Activated CD4-positive, alpha-beta memory T cell treated with anti-CD3 and anti-CD28 coated beads for 36 hours (primary cell): ENCODE data around the gene DSTYK. TPM values are rescaled to one million over a fixed set of nuclear protein-coding genes. Genes with fewer than 3 reads are reported as not detected.

Experiments used
- CTCF ChIA-PET: fragments of 350-600 bp; sonication (Branson Sonifier 250); formaldehyde crosslinking; loops from one replicate; lab custom pipeline; 2021; ENCODE audit warnings: antibody characterized with exemption, inconsistent platforms; lab: Charles Lee
- POLR2A ChIA-PET: fragments of 350-600 bp; sonication (Branson Sonifier 250); formaldehyde crosslinking; loops from one replicate; lab custom pipeline; 2021; ENCODE audit warnings: antibody characterized with exemption; lab: Charles Lee
- DNase-seq: peaks from one replicate; pipeline ENCODE4 v3.0.0-alpha.2; 2020
- H3K27ac Mint-ChIP-seq: one replicate; pipeline ENCODE4 v1.8.0; 2021; ENCODE audit warnings: mixed read lengths
- H3K27me3 Mint-ChIP-seq: one replicate; pipeline ENCODE4 v1.8.0; 2021; ENCODE audit warnings: mixed read lengths
- H3K36me3 Mint-ChIP-seq: one replicate; pipeline ENCODE4 v1.8.0; 2021; ENCODE audit warnings: mixed read lengths
- H3K4me1 Mint-ChIP-seq: one replicate; pipeline ENCODE4 v1.8.0; 2021; ENCODE audit warnings: low read depth, mixed read lengths
- H3K4me3 Mint-ChIP-seq: one replicate; pipeline ENCODE4 v1.8.0; 2021; ENCODE audit warnings: mild to moderate bottlenecking, mixed read lengths
- H3K9me3 Mint-ChIP-seq: one replicate; pipeline ENCODE4 v1.8.0; 2021; ENCODE audit warnings: mixed read lengths
- intact Hi-C: fragments of 100-400 bp; cut with micrococcal nuclease; formaldehyde crosslinking; loops from one replicate; pipeline ENCODE4 v1.15.1; 2023
- total RNA-seq, 2 experiments: library from RNA; stranded (reverse); gene quantifications; one replicate each; pipeline ENCODE4 v1.2.3, GENCODE V29; 2021

The DSTYK gene, protein sequence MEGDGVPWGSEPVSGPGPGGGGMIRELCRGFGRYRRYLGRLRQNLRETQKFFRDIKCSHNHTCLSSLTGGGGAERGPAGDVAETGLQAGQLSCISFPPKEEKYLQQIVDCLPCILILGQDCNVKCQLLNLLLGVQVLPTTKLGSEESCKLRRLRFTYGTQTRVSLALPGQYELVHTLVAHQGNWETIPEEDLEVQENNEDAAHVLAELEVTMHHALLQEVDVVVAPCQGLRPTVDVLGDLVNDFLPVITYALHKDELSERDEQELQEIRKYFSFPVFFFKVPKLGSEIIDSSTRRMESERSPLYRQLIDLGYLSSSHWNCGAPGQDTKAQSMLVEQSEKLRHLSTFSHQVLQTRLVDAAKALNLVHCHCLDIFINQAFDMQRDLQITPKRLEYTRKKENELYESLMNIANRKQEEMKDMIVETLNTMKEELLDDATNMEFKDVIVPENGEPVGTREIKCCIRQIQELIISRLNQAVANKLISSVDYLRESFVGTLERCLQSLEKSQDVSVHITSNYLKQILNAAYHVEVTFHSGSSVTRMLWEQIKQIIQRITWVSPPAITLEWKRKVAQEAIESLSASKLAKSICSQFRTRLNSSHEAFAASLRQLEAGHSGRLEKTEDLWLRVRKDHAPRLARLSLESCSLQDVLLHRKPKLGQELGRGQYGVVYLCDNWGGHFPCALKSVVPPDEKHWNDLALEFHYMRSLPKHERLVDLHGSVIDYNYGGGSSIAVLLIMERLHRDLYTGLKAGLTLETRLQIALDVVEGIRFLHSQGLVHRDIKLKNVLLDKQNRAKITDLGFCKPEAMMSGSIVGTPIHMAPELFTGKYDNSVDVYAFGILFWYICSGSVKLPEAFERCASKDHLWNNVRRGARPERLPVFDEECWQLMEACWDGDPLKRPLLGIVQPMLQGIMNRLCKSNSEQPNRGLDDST
- 1 to 10 TPM; 9.0 to 9.8 TPM for total RNA-seq

DNA sequence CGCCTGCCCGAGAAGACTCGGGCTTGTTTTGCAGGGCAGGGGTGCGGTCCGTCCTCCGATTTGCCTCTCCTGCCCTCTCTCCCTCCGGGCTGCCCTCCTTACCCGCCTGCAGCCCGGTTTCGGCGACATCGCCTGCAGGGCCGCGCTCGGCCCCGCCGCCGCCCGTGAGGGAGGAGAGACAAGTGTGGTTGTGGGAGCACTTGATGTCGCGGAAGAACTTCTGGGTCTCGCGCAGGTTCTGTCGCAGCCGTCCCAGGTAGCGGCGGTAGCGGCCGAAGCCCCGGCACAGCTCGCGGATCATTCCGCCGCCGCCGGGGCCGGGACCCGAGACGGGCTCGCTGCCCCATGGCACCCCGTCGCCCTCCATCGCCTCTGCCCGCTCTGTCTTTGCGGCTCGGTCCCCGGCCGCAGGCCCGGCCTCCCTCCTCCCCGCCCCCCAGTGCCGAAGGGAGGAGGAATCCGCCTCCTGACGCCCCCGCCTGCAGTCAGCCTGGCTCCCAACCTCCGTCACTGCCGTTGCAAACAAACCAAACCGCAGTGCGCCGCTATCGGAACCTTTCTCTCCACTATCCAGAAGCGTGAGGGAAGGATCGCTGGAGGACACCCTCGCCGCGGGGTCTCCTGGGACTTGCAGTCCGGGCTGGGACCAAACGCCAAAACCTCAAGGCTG, at the start of gene DSTYK:
Gene DSTYK (minus strand): TSS at position 534 of the 670 bp plus-strand sequence. CDS start 167 bp downstream, at position 367.
- ChIA-PET POLR2A (interaction anchor here (0.6 to 2.4 kb wide), 6 partner anchors 12 to 90 kb away, joined by 3 to 14 read pairs (median 4); partner anchors contain the start of genes RBBP5 and TMCC2), CTCF (interaction anchor here (0.8 to 2.4 kb wide), 4 partner anchors 19 to 70 kb away, joined by 4 to 8 read pairs (median 4); no protein-coding TSS in a partner anchor)
- Mint-ChIP-seq H3K9me3 (no peaks in the 10 kb centered on the region), H3K4me1 (peaks cover 48% of the 10 kb centered on the region), H3K27ac (peak within 1 kb of the TSS; percentile 91), H3K4me3 (peak within 1 kb of the TSS; percentile 92), H3K36me3 (peaks cover 3% of the 10 kb centered on the region), H3K27me3 (no peaks in the 10 kb centered on the region)
- intact Hi-C loops = loop anchor here (1.0 to 5.0 kb wide), 5 partner anchors 12 to 421 kb away; partner anchors contain the start of gene ELK4
- DNase-seq = peak; percentile 96

- no peak for DNase-seq
- no peaks in the 10 kb centered on the region for H3K36me3 Mint-ChIP-seq
- intact Hi-C loops = loop anchor here (5.0 to 10.0 kb wide), 3 partner anchors 118 to 455 kb away; no protein-coding TSS in a partner anchor
- no peaks in the 10 kb centered on the region for H3K9me3 Mint-ChIP-seq
- H3K27me3 Mint-ChIP-seq = peaks cover 1% of the 10 kb centered on the region
- POLR2A ChIA-PET = interaction anchor here (1.2 to 1.6 kb wide), 2 partner anchors 22 to 31 kb away, joined by 4 to 5 read pairs; no protein-coding TSS in a partner anchor
- peaks cover 16% of the 10 kb centered on the region for H3K4me1 Mint-ChIP-seq
- H3K4me3 Mint-ChIP-seq = no peak overlapping the region
- H3K27ac Mint-ChIP-seq = no peak overlapping the region
- CTCF ChIA-PET = interaction anchor here (0.9 to 13.7 kb wide), 12 partner anchors 10 to 288 kb away, joined by 3 to 338 read pairs (median 4); partner anchors contain the start of genes NUAK2 and TMCC2
Measured at GRCh38 chr1:205259998-205260397, 48.5 kb upstream of the DSTYK start.

DNA sequence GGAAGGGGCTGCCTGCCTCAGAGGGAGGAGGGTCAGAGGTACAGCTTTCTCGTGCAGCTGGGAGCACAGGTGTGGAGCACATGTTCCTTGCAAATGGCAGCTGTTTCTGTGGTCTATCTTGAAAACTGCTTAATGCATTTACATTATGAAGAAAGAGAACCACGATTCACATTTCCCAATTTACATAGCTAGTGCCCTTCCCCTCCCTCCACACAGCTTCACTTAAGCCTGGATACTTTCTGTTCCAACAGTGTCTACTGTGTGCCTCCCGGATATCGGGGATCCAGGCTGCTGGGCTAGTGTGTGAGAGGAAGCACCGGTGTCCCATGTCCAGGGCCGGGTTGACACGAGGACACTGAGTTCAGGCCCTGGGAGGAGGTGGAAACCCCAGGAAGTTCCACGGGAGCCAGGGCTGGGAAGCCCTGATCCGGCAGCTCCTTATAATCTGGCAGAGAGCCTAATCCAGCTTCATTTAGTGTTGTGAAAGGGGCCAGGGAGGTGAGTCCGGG, 47.9 kb upstream of the DSTYK start:
- Mint-ChIP-seq H3K4me1 (peaks cover 16% of the 10 kb centered on the region), H3K9me3 (no peaks in the 10 kb centered on the region), H3K27ac (no peak overlapping the region), H3K36me3 (no peaks in the 10 kb centered on the region), H3K4me3 (no peak overlapping the region), H3K27me3 (peaks cover 1% of the 10 kb centered on the region)
- DNase-seq = no peak
- CTCF ChIA-PET = interaction anchor here (0.9 to 13.7 kb wide), 9 partner anchors 11 to 288 kb away, joined by 3 to 338 read pairs (median 5); partner anchors contain the start of genes NUAK2 and TMCC2
- POLR2A ChIA-PET = interaction anchor here (1.2 kb wide), 1 partner anchor 30 kb away, joined by 5 read pairs; no protein-coding TSS in a partner anchor
- intact Hi-C loops = loop anchor here (5.0 to 10.0 kb wide), 3 partner anchors 117 to 455 kb away; no protein-coding TSS in a partner anchor

- POLR2A ChIA-PET = interaction anchor here (0.6 to 1.4 kb wide), 2 partner anchors 29 to 74 kb away, joined by 3 to 5 read pairs; no protein-coding TSS in a partner anchor
- Mint-ChIP-seq H3K27ac (no peak overlapping the region), H3K36me3 (no peaks in the 10 kb centered on the region)
Measured at GRCh38 chr1:205258719-205259118, 47.2 kb upstream of the DSTYK start.

GRCh38 chr1:205258261-205258691, 46.8 kb upstream of the DSTYK start:
- CTCF ChIA-PET = interaction anchor here (1.1 to 13.7 kb wide), 7 partner anchors 15 to 269 kb away, joined by 3 to 338 read pairs (median 21); partner anchors contain the start of gene TMCC2
- intact Hi-C loops = loop anchor here (5.0 to 10.0 kb wide), 3 partner anchors 116 to 453 kb away; no protein-coding TSS in a partner anchor
- no peaks in the 10 kb centered on the region for H3K36me3 Mint-ChIP-seq
- DNase-seq = no peak
- POLR2A ChIA-PET = interaction anchor here (0.6 to 1.4 kb wide), 2 partner anchors 29 to 74 kb away, joined by 3 to 5 read pairs; no protein-coding TSS in a partner anchor
- H3K27ac Mint-ChIP-seq = no peak overlapping the region
- peaks cover 1% of the 10 kb centered on the region for H3K27me3 Mint-ChIP-seq
- H3K4me3 Mint-ChIP-seq = no peak overlapping the region
- H3K9me3 Mint-ChIP-seq = no peaks in the 10 kb centered on the region
- H3K4me1 Mint-ChIP-seq = peaks cover 16% of the 10 kb centered on the region

More at GRCh38 chr1:205258719-205259118, 47.2 kb upstream of the DSTYK start:
- intact Hi-C loops = loop anchor here (5.0 to 10.0 kb wide), 3 partner anchors 116 to 454 kb away; no protein-coding TSS in a partner anchor
- DNase-seq = no peak
- peaks cover 16% of the 10 kb centered on the region for H3K4me1 Mint-ChIP-seq
- peaks cover 1% of the 10 kb centered on the region for H3K27me3 Mint-ChIP-seq
- H3K4me3 Mint-ChIP-seq = no peak overlapping the region
- H3K9me3 Mint-ChIP-seq = no peaks in the 10 kb centered on the region
- CTCF ChIA-PET = interaction anchor here (1.0 to 13.7 kb wide), 9 partner anchors 11 to 287 kb away, joined by 3 to 338 read pairs (median 7); partner anchors contain the start of gene TMCC2

DNA sequence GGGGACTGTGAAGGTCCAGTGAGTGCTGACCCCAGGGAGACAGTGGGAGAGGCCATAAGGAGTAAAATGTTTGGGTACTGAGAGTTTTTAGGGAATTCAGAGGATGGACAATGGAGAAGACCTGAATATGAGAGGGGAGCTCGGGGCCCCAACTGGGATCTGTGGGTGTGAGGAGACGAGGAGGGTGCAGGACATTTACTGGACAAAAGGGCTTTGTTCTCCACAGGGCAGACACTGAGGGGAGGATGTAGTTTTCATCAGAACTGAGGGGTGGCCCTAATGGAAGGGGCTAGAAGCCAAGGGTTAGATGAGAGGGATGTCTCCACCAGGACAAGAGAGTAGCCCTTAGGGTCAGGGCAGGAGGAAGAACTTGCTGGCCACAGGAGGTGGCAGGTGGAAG, 46.2 kb upstream of the DSTYK start:
- Mint-ChIP-seq H3K27ac (no peak overlapping the region), H3K9me3 (no peaks in the 10 kb centered on the region), H3K27me3 (peaks cover 1% of the 10 kb centered on the region), H3K4me1 (peaks cover 13% of the 10 kb centered on the region), H3K36me3 (no peaks in the 10 kb centered on the region), H3K4me3 (no peak overlapping the region)
- CTCF ChIA-PET = interaction anchor here (1.1 to 13.7 kb wide), 12 partner anchors 13 to 281 kb away, joined by 3 to 338 read pairs (median 18); partner anchors contain the start of gene TMCC2
- intact Hi-C loops = loop anchor here (5.0 to 10.0 kb wide), 3 partner anchors 115 to 453 kb away; no protein-coding TSS in a partner anchor
- DNase-seq = no peak
- POLR2A ChIA-PET = interaction anchor here (1.4 kb wide), 1 partner anchor 28 kb away, joined by 5 read pairs; no protein-coding TSS in a partner anchor

- CTCF ChIA-PET = interaction anchor here (0.6 to 13.7 kb wide), 44 partner anchors 8 to 450 kb away, joined by 3 to 338 read pairs (median 5); partner anchors contain the start of genes RBBP5 and TMCC2
- Mint-ChIP-seq H3K9me3 (no peaks in the 10 kb centered on the region), H3K27me3 (peaks cover 1% of the 10 kb centered on the region), H3K4me1 (peaks cover 9% of the 10 kb centered on the region), H3K36me3 (no peaks in the 10 kb centered on the region), H3K27ac (no peak overlapping the region), H3K4me3 (no peak overlapping the region)
- POLR2A ChIA-PET = interaction anchor here (1.4 to 2.0 kb wide), 2 partner anchors 27 to 28 kb away, joined by 5 to 10 read pairs; no protein-coding TSS in a partner anchor
- DNase-seq = no peak
- intact Hi-C loops = loop anchor here (1.0 to 10.0 kb wide), 5 partner anchors 28 to 452 kb away; no protein-coding TSS in a partner anchor
Measured at GRCh38 chr1:205256951-205257625, 45.6 kb upstream of the DSTYK start.

DNA sequence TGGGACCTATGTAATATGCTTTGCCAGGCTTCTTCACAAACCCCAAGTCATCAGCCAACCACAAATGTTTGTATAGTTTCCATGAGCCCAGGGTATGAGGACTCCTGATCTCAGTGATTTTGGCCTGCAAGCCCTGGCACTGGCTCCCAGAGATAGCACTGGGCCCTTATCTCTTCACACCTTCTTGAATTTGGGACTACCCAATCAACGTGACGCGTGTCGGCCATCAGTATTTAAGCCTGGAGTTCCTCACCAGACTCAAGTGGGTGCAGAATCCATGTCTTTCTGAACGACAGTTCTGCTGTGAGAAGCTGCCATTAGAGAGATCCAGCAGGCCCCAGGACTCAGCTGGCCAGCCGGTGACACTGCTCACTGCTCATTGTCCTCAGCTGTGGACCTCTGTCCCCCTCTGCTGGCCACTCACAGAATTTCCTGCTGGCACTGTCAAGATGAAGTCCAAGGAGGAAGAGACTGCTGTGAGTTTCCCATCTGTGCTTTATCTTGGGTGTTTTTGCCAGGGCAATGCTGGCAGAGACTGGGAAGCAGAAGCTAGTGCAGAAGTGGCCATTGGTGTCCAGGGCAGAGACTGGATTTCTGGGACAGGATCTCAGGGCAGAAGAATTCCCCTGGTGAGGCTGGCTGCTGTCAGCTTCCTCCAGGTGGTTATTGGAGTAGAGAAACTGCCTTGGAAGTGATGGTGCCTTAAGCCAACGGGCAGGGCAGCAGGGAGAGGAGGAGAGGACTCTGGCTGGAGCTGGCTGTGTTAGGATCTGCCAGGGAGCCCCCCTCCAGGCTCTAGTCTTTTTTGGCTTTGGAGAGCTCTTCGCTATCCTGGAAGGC, 44.7 kb upstream of the DSTYK start:
- peaks cover 4% of the 10 kb centered on the region for H3K27me3 Mint-ChIP-seq
- H3K4me3 Mint-ChIP-seq = no peak overlapping the region
- no peaks in the 10 kb centered on the region for H3K4me1 Mint-ChIP-seq
- DNase-seq = peak; percentile 92
- POLR2A ChIA-PET = interaction anchor here (1.4 to 2.0 kb wide), 2 partner anchors 10 to 27 kb away, joined by 3 to 10 read pairs; no protein-coding TSS in a partner anchor
- no peaks in the 10 kb centered on the region for H3K36me3 Mint-ChIP-seq
- no peak overlapping the region for H3K27ac Mint-ChIP-seq
- intact Hi-C loops = loop anchor here (1.0 to 10.0 kb wide), 5 partner anchors 27 to 451 kb away; no protein-coding TSS in a partner anchor
- CTCF ChIA-PET = interaction anchor here (0.5 to 13.7 kb wide), 52 partner anchors 9 to 449 kb away, joined by 3 to 338 read pairs (median 5); partner anchors contain the start of genes DSTYK, RBBP5 and TMCC2
- no peaks in the 10 kb centered on the region for H3K9me3 Mint-ChIP-seq

DNA sequence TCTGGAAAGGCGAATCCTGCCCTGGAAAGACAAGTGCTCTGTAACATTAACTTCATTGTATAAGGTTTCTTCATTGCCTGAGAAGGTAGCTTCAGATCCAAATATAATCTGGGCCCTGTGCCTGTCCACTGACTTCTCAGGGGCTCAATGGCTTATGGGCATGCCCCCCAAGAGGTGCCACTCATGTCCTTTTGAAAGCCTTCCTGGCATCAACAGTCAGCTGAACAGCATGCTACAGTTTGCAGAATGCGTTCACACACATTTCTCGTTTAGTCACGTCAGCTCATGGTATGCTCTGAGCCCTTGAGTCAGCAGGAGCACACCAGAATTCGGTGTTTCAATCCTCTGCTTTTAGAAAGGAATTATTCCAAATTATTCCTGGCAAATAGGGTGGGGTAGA, 40.1 kb upstream of the DSTYK start:
- DNase-seq = no peak
- Mint-ChIP-seq H3K9me3 (no peaks in the 10 kb centered on the region), H3K4me3 (no peak overlapping the region), H3K4me1 (peaks cover 6% of the 10 kb centered on the region), H3K27me3 (peaks cover 6% of the 10 kb centered on the region), H3K36me3 (no peaks in the 10 kb centered on the region), H3K27ac (no peak overlapping the region)
- CTCF ChIA-PET = interaction anchor here (1.1 to 13.7 kb wide), 4 partner anchors 12 to 111 kb away, joined by 3 to 338 read pairs (median 22); partner anchors contain the start of gene TMCC2
- POLR2A ChIA-PET = interaction anchor here (1.1 kb wide), 1 partner anchor 23 kb away, joined by 3 read pairs; no protein-coding TSS in a partner anchor
- intact Hi-C loops = loop anchor here (10.0 kb wide), 1 partner anchor 447 kb away; no protein-coding TSS in a partner anchor
